ENCODE results near the gene B3GNT9.

Gene B3GNT9

GRCh38 chr16:67199011-67199807 is 48.4 kb upstream of the B3GNT9 start, which contains the start of gene ELMO3:
TSS of gene ELMO3 (plus strand) at chr16:67199131. CDS start at chr16:67199327, 196 bp downstream.
- Histone ChIP-seq H3K36me3 (ENCODE audit: insufficient read depth, low read length) (peaks cover 74% of the 10 kb centered on the region; the same call in 1 of the 2 replicates), H2AFZ (ENCODE audit: low read length) (no peak within 1 kb of the TSS), H3K4me1 (ENCODE audit: insufficient read depth, low read length, poor library complexity, severe bottlenecking) (peaks cover 6% of the 10 kb centered on the region), H3F3A (ENCODE audit: low read depth) (no peaks in the 10 kb centered on the region), H3K9me3 (ENCODE audit: insufficient read depth, low read depth, low read length) (no peaks in the 10 kb centered on the region), H3K79me2 (ENCODE audit: insufficient read depth, low read length) (peaks cover 27% of the 10 kb centered on the region), H3K4me2 (ENCODE audit: low read depth, low read length, poor library complexity, severe bottlenecking) (no peak within 1 kb of the TSS), H4K20me1 (ENCODE audit: insufficient read depth, low read length, poor library complexity, severe bottlenecking) (peaks cover 10% of the 10 kb centered on the region), H3K4me3 (ENCODE audit: low read length, poor library complexity, severe bottlenecking) (no peak within 1 kb of the TSS), H3K9ac (ENCODE audit: low read depth, low read length, poor library complexity, severe bottlenecking) (no peak within 1 kb of the TSS), H3K9me2 (replicated peaks; ENCODE audit: low read depth, low read length) (no peaks in the 10 kb centered on the region), H3K27me3 (ENCODE audit: insufficient read depth, low read length, poor library complexity, severe bottlenecking) (no peaks in the 10 kb centered on the region)
- TF ChIP-seq EZH2phosphoT487 (IDR thresholded peaks at IDR 0.05; ENCODE audit: borderline replicate concordance): no peak
- TF ChIP-seq CTCF (conservative IDR thresholded peaks at IDR 0.05; ENCODE audit: low read length): no peak

DNA sequence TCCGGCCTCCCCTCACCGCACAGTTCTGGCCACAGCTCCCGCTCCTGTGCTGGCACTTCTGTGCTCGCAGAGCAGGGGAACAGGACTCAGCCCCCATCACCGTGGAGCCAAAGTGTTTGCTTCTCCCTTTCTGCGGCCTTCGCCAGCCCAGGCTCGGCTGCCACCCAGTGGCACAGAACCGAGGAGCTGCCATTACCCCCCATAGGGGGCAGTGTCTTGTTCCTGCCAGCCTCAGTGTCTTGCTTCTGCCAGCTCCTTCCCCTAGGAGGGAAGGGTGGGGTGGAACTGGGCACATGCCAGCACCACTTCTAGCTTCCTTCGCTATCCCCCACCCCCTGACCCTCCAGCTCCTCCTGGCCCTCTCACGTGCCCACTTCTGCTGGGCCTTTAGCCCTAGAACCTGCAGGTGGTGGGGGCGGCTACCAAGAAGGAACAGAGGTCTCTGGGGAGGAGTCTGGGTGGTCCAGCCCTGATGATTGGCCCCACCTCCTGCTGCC is 47.5 kb upstream of the B3GNT9 start:
- H3K4me3 ChIP-seq (ENCODE audit: low read length, poor library complexity, severe bottlenecking): no peak overlapping the region

DNA sequence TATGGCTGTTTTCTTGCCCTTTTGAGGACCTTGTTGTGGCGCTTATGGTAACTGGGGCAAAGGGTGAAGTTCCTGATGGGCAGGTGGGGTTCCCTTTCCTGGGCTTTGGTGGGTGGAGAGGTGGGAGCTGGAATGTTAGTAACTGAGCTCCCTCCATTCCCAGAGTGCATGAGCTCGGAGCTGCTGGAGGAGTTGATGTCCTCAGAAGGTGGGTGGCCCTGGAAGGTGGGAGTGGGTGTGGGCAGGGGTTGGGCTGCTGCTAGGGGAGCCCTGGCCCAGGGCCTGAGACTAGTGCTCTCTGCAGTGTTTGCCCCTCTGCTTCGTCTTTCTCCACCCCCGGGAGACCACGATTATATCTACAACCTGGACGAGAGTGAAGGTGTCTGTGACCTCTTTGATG is 46.9 kb upstream of the B3GNT9 start:
- H3K9me2 ChIP-seq (replicated peaks; ENCODE audit: low read depth, low read length): no peaks in the 10 kb centered on the region
- peaks cover 25% of the 10 kb centered on the region for H4K20me1 ChIP-seq (ENCODE audit: insufficient read depth, low read length, poor library complexity, severe bottlenecking)
- no peaks in the 10 kb centered on the region for H3F3A ChIP-seq (ENCODE audit: low read depth)
- no peaks in the 10 kb centered on the region for H3K9me3 ChIP-seq (ENCODE audit: insufficient read depth, low read depth, low read length)
- peak overlapping the region; percentile 32 for H3K4me2 ChIP-seq (ENCODE audit: low read depth, low read length, poor library complexity, severe bottlenecking)
- no peaks in the 10 kb centered on the region for H3K27me3 ChIP-seq (ENCODE audit: insufficient read depth, low read length, poor library complexity, severe bottlenecking)
- peaks cover 18% of the 10 kb centered on the region for H3K4me1 ChIP-seq (ENCODE audit: insufficient read depth, low read length, poor library complexity, severe bottlenecking)
- no peak overlapping the region for H2AFZ ChIP-seq (ENCODE audit: low read length)
- TF ChIP-seq EZH2phosphoT487 (IDR thresholded peaks at IDR 0.05; ENCODE audit: borderline replicate concordance): no peak
- TF ChIP-seq CTCF (conservative IDR thresholded peaks at IDR 0.05; ENCODE audit: low read length): no peak
- H3K79me2 ChIP-seq (ENCODE audit: insufficient read depth, low read length): peaks cover 43% of the 10 kb centered on the region
- peaks cover 61% of the 10 kb centered on the region; the same call in 1 of the 2 replicates for H3K36me3 ChIP-seq (ENCODE audit: insufficient read depth, low read length)
- no peak overlapping the region for H3K9ac ChIP-seq (ENCODE audit: low read depth, low read length, poor library complexity, severe bottlenecking)
- H3K4me3 ChIP-seq (ENCODE audit: low read length, poor library complexity, severe bottlenecking): no peak overlapping the region

More for the DNA sequence above, 47.5 kb upstream of the B3GNT9 start:
- Histone ChIP-seq H3K4me2 (ENCODE audit: low read depth, low read length, poor library complexity, severe bottlenecking) (no peak overlapping the region), H4K20me1 (ENCODE audit: insufficient read depth, low read length, poor library complexity, severe bottlenecking) (peaks cover 20% of the 10 kb centered on the region), H3K27me3 (ENCODE audit: insufficient read depth, low read length, poor library complexity, severe bottlenecking) (no peaks in the 10 kb centered on the region), H3K4me1 (ENCODE audit: insufficient read depth, low read length, poor library complexity, severe bottlenecking) (peaks cover 15% of the 10 kb centered on the region), H3F3A (ENCODE audit: low read depth) (no peaks in the 10 kb centered on the region), H3K36me3 (ENCODE audit: insufficient read depth, low read length) (peaks cover 67% of the 10 kb centered on the region; the same call in 1 of the 2 replicates), H3K9me3 (ENCODE audit: insufficient read depth, low read depth, low read length) (no peaks in the 10 kb centered on the region), H3K9me2 (replicated peaks; ENCODE audit: low read depth, low read length) (no peaks in the 10 kb centered on the region), H2AFZ (ENCODE audit: low read length) (no peak overlapping the region), H3K79me2 (ENCODE audit: insufficient read depth, low read length) (peaks cover 37% of the 10 kb centered on the region), H3K9ac (ENCODE audit: low read depth, low read length, poor library complexity, severe bottlenecking) (no peak overlapping the region)
- TF ChIP-seq CTCF (conservative IDR thresholded peaks at IDR 0.05; ENCODE audit: low read length) (peak; percentile 78), EZH2phosphoT487 (IDR thresholded peaks at IDR 0.05; ENCODE audit: borderline replicate concordance) (no peak)
